ENCODE measurements around the gene MTM1.
A peak's percentile ranks its signal among the peaks of the same experiment; 100 is the strongest.

Gene MTM1

GRCh38 chrX:150683112-150683511 is 114.7 kb downstream of the MTM1 start:
- no peak for DNase-seq

DNA sequence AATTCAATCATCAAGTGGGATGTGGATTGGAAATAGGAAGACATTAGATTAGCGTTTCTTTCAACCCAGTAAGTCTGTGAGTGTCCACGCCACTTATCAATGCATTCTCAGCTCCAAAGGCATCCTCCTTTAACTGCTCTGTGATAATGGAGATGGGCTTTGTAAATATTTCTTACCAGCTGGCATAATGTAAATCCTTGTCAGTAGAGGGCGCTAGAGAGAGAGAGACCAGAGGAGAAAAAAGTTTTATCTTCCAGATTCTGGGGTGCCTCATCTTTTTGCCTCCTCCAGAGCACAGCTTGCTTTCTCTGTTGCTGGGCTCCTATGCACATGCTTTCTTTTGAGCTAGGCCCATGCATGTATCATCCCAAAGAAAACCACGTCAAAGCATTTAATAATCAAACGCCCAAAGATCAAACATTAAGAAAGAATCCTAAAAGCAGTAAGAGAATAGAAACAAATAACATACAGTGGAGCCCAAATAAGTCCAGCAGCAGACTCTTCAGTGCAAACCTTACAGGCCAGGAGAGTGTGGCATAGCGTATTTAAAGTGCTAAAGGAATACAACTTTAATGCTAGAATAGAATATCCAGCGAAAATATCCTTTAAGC is 115.2 kb downstream of the MTM1 start:
- DNase-seq = no peak

DNA sequence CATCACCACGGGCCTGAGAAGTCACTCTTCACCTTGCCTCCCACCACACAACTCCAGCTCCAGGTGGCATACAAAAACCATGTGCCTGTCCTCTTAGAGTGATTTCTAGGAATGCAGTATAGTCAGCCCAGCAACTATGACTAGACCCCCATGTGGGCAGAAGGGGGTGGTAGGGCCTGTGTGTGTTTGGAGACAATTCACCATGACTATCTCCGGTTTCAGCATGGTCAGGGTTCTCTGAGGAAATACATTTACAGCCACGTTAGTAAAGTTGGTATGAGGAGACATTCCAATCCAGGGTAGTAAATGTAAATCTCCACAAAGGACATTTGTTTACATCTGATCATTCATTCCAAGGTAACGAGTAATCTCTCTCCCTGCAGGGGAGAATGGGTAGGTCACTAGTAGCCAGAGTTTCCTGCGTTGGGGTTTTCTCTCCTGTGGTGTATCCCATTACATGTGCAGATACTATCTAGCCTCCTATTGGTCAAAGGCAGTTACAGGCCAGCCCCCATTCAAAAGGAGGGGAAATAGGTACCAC is 120.6 kb downstream of the MTM1 start:
- DNase-seq = peak; percentile 85

- no peak for DNase-seq
Measured at GRCh38 chrX:150690126-150690525, 121.7 kb downstream of the MTM1 start.

- DNase-seq = peak; percentile 63
Measured at GRCh38 chrX:150692296-150692695, 123.9 kb downstream of the MTM1 start.

DNA sequence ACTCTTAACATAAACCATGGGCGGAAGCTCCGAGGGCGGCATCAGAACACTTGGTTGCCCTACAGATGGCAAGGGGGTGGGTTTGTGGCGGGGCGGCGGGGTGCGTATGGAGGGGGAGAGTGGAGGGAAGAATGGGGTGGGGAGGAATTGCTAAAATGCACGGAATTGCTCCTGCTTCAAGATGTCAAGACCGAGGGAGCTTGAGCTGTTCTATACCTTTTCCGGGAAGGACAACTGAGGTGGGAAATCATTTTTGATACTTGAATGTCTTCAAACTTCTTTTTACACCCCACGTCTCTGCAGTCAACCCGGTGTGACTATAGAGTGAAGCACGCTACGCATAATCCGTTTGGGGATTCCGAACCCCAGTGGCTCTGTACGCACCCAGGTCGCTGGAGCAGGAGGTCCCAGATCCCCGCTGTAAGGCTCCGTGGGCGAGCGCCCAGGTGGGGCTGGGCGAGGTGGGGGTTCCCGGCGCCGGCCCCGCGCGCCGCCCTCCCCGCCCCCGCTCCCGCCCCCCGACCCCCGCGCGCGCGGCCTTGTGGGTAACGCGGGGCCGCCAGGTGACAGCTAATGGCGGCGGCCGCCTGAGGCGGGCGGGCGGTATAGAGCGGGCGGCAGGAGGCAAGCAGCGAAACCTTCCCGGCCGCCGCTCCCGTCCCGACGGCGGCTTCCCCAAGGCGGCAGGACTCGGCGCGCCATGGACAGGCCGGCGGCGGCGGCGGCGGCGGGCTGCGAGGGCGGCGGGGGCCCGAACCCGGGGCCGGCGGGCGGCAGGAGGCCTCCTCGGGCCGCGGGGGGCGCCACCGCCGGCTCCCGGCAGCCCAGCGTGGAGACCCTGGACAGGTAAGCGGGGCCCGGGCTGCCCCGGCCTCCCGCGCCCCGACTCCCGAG is 124.7 kb downstream of the MTM1 start, which contains the start of gene MTMR1:
Gene MTMR1 (plus strand): TSS at position 566 of the 894 bp plus-strand sequence. CDS start 135 bp downstream, at position 701.
- DNase-seq = peak; percentile 57

DNA sequence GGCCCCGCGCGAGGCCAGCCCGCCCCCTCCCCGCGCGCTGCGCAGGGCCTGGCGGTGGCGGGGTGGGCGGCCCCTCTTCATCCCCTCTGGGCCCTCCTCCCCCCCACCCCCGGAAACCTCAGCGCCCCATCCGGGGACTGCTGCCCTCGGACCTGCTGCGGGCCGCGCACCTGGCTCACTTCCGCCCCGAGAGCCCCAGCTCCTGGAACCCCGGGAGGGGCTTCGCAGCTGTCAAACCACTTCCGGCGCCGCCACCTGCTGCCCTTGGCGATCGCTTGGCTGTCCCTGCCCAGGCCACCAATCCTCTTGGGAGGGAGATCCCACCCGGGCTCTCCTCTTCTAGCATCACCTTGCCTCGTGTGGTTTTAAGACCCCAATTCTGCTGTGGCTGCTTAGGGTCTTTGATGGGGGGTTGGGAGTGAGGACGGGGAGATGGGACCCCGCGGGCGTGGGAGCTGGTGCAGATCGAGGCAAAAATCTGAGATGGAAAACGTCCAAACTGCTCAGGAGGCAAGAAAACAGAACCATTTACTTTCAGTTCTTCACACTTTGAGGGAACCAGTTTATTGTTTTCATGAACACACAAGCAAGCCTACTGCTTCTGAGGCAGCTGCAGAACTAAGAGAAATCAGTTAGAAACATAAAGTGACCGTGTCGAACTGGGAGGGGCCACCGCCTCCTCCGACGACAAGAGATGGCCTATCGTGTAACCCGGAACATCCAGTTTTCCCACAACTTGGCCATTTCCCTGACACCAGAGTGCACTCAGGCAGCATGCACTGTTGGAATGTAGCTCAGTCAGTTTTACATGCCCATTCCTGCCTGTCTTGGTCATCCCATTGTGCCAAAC is 125.5 kb downstream of the MTM1 start:
- DNase-seq = peak; percentile 85

DNA sequence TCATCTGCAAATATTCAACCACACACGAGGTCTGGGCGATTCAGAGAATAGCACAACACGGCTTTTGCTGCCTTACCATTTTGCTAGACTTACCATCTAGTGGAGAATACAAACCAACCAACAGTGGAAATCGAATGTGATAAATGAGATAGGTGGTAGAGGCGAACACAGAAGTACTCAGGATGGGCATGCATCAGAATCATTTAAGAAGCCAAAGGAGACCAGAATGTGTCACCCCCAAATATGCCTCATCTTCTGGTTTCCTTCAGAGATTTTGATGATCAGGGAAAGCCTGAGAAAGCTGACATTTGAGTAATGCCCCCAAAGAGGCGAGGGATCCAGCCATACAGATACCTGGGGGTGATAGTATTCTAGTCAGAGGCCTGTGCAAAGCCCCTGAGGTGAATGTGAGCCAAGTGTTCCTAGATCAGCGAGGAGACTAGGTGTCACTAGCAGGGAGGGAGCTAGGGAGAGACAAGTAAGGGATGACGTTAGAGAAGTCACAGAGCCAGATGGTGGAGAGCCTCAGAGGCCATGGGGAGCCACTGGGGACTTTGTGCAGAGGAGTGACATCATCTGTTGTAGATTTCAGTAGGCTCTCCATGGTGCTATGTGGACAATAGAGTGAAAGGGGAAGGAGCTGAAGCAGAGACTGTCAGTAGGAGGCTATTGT is 126.5 kb downstream of the MTM1 start:
- DNase-seq = no peak

DNA sequence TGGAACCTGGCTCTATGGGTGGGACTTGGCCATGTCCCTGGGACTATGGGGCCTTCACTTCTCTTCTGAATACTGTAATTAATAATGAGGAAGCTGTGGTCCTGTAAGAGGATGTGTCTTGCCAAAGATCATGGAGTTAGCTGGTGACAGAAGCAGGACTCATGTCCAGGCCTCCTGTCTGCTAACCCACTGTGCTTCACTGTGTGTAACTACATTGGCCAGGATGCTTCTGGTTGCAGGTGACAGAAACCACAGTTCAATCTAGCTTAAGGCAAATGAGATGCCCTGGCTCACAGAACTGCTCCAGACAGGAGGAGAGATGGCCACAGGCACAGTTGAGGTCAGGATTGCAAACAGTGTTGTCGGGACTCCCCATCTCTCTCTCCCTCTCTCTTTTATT is 127.9 kb downstream of the MTM1 start:
- DNase-seq = no peak

DNA sequence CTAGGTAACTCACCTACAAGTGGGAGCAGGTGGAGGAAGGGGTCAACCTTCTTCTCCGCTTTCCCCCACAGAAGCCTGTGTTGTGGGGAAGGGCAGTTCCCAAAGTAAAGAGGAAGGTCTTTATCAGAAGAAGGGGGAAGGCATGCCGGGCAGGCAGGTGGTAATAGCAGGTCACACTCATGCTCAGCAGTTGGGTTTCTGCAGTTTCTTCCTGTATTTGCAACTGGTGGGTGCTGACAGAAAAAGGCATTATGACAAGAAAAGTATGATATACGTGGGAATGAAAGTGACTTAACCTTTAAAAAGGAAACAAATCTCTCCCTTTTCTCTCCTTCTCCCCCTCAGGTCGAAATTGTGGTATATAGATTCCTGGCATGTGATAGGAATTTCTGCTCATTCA is 128.4 kb downstream of the MTM1 start:
- no peak for DNase-seq

GRCh38 chrX:150697641-150698040 is 129.2 kb downstream of the MTM1 start:
- no peak for DNase-seq

GRCh38 chrX:150698981-150699380 is 130.6 kb downstream of the MTM1 start:
- DNase-seq = no peak

DNA sequence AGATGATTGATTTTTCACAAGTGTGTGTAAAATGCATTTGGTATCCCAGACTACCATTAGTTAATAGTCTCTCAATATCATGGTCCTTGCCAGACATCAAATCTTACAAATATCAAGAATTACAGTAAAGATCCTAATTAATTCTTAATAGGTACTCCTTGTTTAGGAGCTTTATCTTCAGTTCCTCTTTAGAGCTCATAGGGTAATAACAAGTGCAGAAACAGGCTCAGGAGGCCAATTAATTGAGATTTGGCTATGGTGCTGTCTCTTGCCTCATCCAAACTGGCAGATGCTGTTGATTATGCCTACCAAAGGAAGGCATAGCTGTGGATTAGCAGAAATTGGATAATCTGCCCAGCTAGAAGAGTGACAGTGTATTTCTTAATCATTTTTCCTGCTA is 131.7 kb downstream of the MTM1 start:
- DNase-seq = no peak

GRCh38 chrX:150701377-150701776 is 133.0 kb downstream of the MTM1 start:
- DNase-seq = no peak

DNA sequence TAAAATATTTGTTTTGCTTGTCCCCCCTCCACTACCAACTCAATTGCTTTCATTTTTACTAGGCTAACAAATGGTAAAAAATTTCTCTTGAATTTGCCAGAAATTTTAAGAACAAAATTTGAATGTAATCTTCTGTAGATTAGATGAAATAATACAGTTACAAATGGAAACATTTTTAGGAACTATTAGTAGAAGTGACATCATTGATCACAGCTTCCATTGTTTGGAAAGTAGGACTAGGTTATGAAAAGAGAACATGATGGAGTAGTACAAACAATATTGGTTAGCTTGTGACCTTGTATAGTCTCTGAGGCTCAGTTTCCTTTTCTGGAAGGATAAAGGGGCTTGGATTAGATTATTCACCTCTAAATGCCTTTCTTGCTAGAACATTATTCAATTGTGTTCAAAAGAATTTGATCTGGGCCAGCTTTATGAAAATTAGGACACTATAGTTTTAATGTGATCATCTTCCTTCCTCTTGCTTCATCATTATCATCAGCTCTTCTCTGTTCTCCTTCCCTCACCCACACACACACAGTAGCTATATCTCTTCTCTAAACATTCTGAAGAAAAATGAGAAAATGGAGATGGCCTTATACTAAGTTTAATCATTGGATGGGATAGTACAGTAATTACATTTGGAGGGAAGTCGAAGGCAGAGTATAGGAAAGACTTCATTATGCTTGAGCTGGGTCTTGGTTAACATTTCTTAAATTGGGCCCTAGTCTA is 134.7 kb downstream of the MTM1 start:
- DNase-seq = no peak

DNA sequence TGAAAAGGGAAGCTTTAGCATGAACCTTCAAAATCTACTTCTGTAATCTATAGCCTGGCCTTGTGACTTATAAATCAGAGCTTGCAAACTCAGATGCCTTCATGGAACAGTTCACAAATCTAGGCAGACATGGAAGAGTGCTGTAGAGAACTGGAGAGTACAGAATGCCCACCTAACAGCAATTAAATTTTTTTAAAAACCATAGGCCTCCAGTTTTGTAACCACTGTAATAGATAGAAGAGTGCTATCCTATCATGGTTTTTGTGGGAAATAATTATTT is 135.2 kb downstream of the MTM1 start:
- no peak for DNase-seq

DNA sequence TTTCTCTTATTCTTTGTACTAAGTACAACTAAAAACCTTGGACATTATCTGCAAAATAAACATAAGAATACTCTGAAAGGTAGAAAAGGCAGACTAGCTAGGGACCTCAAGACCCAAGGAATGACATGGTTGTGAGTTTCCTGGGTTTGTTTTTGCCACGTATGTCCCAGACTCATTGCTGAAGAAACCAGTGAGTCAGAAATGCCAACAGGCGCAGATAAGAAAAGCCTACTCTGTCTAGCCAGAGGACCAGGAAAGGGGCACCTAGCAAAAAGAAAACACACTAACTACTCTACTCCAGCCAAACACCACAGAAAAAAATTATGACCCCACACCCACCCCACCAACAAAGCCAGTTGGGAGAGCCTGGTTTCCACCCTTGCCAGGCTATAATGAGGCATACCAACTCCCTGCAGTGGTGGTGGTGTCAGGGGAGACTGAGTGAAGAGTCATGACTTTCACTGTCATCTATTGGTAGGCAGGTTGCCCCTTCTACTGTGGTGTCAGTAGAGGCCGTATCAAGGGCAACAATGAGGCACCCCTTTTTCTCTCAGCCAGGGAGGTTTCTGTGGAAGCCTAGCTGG is 135.7 kb downstream of the MTM1 start:
- DNase-seq = no peak

- DNase-seq = no peak
Measured at GRCh38 chrX:150712619-150713018, 144.2 kb downstream of the MTM1 start.

GRCh38 chrX:150715184-150715583 is 146.8 kb downstream of the MTM1 start:
- no peak for DNase-seq

DNA sequence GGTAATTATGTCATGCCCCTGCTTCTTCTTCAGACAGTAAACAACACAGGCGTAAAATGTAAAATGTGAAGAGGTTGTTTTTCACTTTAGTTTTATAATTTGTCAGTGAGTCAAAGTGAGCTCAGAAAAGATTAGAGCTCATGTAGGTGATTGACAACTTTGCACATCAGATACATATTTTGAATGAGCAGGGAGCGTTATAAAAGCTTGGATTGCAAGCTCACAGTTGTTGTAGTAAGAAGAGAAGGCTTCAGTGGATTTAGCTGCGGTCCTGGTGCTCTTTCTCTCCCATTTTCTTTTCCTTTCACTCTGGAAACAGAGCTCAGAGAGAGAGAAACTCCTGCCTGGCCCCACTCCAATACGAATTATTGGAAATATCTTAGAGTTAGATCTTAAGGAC is 151.2 kb downstream of the MTM1 start:
- no peak for DNase-seq
